HL-60/S4 treated with retinoic acid at 250 ng/mL for 4 days and 3 days (cell line): ENCODE results near the gene CCDC3.

Source experiments
- in situ Hi-C: fragments of 300-500 bp; cut with MboI; formaldehyde crosslinking; loops from 2 replicates; pipeline ENCODE4 v1.7.0; 2022; ENCODE audit warnings: low sequenced_read_pairs

The CCDC3 gene

DNA sequence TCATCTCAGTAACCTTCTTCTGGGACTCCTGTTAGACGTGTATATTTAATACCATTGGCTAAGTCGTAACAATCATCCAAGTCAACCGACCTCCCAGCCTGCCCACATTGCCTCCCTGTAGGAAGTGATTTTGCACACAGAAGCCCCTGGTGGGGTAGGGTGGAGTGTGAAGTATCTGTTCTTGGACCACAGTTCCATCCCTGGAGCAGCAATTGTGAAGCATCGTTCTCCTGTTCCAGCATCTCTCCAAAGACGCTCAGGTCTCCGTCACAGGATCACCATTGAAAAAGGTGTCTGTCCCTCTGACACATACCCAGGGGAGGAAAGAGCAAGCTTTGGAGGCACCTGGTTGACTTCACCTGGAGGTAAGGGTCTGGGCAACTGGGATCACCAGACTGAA, 72.9 kb downstream of the CCDC3 start:
- in situ Hi-C loops: no loop called here

DNA sequence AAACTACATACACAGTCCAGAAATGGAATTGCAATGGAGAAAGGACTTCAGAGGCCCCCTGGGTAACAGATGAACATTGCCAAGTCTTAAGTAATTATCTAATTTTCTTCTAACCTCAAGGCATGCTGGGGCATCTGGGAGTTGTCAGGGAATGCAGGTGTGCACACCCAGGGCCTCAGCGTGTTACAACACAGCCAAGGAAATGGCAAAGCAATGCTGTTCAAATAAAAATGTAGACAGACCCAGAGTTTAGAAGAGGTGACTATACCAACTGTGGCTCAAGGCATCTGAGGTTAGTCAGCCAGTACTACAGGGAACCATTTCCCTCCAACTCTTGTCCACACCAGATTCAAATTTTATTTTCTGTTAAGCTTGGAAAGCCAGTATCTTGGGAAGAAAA, 73.6 kb downstream of the CCDC3 start:
- in situ Hi-C loops: no loop called here

DNA sequence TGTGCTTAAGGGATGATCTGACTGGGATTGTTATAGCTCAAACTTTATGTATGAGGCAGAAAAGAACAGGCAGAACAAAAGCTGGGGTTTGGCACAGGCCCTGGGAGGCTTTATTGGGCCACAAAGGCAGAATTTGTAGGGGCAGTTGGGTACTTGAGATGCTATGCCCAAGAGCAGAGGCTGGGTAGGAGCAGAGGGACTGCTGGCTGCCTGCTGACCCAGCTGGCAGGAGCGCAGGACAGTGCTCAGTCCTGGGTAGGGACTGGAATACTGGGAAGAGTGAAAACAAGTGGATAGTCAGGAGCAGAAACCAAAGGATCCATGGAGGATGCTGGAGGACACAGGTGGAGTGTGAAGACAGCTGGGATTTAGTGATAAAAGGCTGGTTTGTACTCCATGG, 75.7 kb downstream of the CCDC3 start:
- in situ Hi-C loops: no loop called here

DNA sequence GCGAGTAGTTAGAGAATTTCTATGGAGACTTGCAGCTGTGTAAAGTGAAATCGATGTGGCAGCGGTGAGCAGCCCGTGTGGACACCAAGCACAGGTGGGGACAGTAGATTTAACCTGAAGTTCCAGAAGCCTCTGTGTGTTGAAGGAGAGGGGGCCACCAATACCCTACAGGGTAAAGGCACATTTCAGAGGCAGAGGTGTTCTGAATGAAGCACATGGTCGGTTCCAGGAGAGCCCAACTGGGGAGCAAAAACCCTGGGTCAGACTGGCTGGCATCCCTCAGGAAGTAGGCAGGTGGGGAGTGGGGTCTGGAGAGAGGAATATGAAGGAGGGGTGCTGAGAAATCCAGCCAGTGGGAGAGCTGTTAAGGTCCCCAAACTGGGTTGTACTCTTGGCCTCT, 76.6 kb downstream of the CCDC3 start:
- in situ Hi-C loops: no loop called here

DNA sequence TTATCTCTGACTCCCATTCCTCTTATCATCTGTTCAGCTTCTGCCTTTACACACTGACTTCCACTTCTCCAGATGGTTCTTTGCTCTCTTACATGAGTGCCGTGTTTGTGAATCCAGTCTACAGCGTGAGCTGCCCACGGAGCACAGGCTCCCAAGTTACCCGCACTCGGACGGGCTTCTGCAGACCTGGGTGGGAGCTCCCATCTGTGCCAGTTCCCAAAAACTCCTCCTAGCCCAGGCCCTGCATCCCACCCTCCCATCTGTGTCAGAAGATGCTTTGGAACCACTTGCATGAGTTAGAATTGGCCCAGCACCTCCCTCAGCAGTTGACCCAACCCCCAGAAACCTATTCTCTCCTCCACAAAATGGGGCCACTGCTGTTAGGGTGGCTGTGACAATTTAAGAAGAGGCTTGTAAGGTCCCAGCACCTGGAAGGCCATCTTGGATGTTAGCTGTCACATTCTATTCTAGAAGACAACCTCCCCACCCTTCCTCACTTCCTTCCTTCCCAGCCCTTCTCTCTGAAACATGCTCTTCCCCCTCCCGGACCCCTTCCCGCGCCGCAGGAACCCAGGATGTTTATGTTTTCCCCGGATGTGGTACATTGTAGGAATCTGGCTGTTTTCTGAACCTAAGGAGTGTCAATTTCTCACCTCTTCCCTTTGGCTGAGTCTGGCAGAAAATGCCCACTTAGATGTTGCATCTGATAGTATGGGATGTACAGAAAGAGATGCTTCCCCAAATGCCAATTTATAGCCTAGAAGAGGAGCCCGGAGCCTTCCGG, 79.2 kb downstream of the CCDC3 start:
- in situ Hi-C loops: no loop called here

DNA sequence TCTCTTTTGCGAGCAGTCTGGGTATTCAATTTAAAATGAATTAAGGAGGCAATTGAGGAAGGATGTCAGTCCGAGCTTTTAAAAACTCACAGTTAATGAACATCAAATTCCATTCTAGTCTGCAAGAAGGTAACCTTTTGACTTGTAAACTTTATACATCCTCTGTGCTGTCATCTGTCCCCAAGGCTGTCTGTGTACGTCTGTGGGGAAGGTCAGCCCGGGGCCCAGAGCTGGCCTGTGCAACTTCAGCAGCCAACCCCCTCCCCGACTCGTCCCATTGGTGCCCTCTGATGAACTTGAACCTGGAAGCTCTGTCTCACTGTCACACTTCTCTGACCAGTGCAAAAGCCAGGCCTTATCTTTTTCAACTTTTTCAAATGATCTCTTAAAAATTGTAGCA, 80.3 kb downstream of the CCDC3 start:
- in situ Hi-C loops: no loop called here

DNA sequence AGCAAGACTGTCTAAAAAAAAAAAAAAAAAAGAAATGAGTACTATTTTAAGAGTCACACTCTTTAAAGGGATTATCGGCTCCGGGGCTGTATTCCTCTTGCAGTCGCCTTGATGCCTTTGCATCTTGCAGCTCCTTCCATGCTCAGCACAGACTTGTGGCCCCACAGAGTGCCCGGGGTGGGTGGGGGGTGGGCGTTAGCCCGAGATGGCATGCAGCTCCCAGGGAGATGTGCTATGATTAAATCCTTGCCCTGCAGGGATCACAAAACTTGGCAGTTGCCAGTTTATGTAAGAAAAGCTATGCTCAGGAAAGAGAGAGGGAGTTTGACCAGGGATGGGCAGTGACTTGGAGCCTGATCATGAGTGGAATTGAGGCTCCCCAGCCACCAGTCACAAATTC, 81.9 kb downstream of the CCDC3 start:
- in situ Hi-C loops: no loop called here

DNA sequence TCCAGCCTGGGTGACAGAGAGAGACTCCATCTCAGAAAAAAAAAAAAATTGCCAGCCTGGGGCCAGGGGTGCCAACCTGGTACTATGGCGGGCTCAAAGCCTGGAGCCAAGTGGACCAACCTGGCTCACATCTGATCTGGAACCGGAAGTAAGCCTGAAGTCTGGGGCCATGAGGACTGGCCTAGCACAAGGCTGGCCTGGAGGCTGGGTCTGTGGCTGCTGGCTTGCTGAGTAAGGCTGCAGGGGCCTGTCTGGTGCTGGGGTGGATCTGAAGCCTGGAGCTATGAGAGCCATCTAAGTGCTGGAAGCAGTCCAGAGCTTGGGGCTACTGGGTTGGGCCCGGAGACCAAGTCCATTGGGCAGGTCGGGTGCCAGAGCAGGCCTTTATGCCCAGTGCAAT, 84.9 kb downstream of the CCDC3 start:
- in situ Hi-C loops: no loop called here

DNA sequence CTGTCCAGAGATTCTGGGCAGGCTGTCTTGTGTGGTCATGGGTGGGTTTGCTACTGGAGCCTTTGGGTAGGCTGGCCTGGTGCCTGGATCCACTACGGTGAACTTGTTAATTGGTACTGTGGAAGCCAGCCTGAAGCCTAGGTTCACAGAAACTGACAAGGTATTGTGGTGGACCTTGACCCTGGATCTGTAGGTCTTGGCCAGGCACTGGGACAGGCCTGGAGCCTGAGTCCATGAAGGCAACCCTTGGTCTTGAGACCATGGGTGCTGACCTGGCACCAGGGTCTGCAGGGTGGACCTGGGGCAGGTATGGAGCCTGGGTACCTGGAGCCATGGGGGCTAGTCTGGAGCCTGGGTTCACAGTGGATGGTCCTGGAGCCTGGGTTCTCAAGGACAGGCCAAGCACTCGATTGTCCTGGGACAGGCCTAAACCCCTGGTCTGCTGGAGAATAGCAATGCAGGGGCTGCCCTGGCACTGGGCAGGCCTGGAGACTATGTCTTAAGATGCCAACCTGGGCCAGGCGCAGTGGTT, 85.8 kb downstream of the CCDC3 start:
- in situ Hi-C loops: no loop called here

DNA sequence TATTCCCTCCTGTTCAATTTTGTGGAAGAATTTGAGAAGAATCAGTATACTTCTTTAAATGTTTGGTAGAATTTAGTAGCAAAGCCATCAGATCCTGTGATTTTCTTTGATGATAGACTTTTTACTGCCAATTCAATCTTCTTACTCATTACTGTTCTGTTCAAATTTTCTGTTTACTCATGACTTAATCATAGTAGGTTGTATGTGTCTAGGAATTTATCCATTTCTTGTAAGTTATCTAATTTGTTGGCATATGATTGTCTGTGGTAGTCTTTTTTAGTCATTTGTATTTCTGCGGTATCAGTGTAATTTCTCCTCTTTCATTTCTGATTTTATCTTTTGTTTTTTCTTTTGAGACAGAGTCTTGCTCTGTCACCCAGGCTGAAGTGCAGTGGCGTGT, 87.4 kb downstream of the CCDC3 start:
- in situ Hi-C loops: no loop called here

DNA sequence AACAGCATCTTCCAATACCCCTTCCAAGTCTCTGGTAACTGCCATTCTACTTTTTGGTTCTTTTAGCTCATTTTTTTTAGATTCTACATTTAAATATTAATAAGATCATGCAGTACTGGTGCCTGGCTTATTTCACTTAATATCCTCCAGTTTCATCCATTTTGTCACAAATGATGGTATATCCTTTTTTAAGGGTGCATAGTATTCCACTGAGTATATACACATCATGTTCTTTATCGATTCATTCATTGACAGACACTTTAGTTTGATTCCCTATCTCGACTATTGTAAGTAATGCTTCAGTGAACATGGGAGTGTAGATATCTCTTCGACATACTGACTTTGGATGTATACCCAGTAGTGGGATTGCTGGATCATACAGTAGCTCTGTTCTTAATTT, 89.7 kb downstream of the CCDC3 start:
- in situ Hi-C loops: no loop called here

DNA sequence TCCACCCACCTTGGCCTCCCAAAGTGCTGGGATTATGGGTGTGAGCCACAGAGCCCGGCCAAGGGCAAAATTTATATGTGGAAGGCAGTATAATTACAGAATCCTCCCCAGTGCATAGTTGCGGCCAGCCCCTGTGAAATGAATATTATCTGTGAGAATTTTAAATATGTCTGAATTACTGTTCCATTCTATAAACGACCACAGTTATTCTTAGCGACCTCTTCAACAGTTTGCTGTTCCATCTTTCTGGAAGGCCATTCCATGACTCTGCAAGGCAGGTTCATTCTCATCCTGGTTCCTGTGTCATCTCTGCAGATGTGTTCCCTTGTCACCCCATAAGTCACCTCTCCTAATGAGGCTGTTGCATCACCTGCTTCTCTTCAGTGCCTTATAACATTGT, 90.7 kb downstream of the CCDC3 start:
- in situ Hi-C loops: no loop called here

DNA sequence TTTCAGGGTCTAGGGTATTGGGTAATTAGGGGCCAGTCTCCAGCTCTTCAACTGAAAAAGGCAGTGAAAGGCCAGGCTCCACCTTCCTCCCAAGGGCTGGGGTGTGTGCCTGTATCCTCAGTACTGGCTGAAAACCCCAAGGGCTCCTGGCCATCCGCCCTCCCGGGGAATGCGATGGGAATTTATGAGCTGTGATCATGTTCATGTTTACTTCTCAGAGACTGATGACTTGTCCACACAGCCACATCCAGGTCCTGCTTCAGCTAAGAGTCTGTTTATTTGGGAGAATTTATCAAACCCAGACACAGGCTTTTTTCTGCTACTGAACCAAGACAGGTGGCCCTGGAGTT, 91.7 kb downstream of the CCDC3 start:
- in situ Hi-C loops: no loop called here

DNA sequence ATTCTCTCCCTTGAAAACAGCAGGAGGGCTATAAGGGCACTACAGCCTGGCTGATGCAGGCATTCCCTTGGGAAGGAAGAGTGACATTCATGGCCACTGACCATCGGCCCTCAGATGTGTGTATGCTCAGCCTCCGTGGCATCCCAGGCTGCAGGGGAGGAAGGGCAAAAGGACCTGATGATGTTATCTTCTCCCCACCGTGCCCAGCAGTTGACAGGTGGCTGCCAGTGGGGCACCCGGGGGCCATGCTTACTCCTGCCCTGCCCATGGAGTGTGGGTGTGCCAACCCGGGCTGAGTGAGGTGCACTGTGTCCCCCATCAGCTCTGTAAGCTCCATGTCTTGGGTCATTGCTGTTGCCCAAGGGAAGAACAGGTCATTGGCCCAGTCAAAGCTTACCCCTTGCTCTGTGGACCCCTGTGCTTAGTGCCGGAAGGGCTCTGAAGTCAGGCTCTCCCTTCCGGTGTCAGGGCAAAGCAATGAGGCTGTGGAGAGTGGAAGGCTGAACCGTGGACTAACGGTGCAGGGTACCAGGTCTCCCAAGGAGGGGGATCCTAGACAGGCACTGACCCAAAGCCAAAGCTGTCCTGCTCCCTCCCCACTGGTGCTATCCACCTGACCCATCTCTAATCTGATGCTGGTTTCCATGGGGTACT, 92.2 kb downstream of the CCDC3 start:
- in situ Hi-C loops: no loop called here

DNA sequence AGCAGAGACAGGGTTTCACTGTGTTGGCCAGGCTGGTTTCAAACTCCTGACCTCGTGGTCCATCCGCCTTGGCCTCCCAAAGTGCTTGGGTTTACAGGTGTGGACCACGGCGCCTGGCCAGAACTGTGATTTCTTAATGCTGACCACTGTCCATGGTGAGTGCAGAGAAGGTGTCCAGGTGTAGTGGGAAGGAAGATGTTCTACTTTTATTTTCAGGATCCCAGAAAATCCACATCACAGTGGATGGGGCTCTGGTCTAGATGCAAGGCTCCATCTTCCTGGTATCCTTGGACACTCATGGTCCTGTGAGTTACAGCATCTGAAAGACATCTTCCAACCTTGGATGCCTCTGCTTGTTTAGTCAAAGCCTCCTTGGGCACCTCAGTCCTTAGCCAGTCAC, 92.7 kb downstream of the CCDC3 start:
- in situ Hi-C loops: no loop called here

DNA sequence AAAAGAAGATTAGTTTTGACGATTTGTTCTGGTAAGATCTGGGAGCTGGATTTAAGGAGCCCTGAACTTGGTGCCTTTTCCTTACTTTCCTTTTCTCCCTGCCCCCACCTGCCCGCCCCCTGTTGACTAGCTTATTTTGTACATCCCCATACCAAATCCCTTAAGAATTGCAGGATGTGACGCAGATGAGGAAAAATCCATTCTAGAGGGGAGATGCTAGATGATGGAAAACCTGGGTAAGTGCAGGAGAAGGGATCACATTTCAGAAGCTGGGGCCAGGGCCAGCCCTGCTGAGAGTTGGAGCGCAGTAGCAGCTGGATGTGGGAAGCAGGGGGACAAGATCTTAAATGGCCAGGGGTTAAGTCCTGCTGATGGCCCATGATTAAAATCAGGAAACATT, 93.9 kb downstream of the CCDC3 start:
- in situ Hi-C loops: no loop called here

DNA sequence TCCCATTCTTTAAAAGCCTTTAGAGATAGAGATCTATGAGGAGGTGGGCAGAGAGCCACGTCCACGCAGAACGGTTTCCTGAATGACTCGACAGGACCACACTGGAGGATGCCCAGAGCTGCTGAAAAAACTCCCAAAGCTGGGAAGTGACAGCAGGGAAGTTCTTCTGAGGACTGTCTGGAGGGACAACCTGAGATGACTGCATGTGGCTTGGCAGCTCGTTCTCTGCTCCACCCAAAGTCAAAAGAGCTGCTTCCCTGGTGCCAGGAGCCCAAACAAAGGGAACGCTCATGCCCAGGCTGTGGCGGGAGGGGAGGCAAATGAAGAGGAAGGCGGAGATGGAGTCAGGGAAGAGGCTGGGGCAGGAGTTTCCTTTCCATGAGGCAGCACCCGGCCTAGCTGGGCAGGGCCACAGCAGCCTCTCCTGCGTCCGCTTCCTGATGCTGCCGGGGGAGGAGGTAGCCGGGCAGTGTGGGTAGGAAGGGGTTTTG, 95.4 kb downstream of the CCDC3 start:
- in situ Hi-C loops: no loop called here

DNA sequence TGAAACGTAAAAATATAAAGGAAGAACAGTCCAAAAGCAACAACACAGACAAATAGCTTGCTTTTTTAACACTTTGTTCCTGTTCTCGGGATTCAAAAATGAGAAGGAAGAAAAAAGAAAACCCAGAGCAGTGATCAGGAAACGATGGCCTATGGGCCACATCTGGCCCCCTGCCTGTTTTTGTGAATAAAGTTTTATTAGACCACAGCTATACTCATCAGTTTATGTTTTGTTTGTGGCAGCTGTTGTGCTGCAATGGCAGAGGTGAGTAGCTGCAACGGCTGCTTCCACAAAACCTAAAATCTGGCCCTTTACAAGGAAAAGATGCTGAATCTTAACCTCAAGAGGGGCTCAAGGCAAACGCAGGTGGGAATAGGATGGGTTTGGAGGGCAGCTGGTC, 96.4 kb downstream of the CCDC3 start:
- in situ Hi-C loops: no loop called here

DNA sequence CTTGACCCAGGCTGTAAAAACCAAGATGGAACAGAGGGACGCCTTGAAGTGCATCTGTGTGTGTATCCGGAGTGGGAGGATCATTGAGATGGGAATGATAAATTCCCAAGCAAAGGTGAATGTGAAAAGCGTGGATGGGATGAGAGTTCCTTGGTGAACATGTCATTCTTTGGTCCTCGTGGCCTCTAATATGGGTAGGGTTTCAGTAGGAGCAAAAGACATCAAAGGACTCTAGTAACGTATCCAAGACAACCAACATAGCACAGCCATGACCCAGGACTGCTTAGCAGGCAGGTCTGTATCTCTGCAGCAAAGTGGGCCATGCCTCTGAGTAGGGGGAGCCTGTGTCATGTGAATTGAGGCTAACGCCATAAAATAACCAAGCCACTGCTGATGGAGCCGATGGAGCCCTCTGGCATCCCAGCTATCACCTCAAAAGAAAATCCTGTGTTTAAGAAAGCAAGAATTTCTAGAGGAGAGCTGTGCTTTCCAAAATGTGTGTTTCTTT, 98.6 kb downstream of the CCDC3 start:
- in situ Hi-C loops: no loop called here

DNA sequence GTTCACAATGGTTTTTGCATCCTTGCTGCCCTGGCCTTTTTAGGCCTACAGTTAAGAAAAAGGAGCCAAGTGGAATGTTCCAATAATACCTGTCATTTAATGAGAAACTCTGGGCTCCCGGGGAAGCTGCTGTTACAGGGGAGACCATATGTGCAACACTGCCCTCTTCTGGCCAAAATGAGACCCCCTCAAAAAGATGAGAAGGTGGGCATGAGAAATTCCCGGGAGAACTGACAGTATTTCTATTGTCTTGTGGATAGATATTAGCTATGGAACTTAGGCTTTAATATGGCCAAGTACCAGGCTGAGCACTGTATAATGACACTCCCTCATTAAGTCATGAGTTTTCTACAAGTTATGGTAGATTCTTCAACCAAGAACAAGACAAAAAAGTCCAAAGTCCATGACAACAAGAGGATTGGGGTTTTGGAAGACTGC, 99.4 kb downstream of the CCDC3 start:
- in situ Hi-C loops: no loop called here

DNA sequence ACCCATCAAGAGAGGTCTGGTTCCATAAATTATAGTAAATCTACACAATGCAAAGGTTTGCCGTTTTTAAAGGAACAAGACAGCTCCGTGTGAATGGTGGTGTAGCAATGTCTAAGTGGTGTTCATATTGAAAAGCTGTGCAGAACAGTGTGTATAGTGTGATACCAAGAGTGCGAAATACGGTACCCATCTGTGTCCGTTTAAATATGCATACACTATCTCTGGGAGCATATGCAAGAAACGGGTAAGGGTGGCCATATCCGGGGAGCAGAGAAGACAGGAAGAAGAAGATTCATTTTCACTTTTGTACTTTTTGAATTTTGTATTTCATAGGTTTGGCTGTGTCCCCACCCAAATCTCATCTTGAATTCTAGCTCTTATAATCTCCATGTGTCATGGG, 102.0 kb downstream of the CCDC3 start:
- in situ Hi-C loops: no loop called here

DNA sequence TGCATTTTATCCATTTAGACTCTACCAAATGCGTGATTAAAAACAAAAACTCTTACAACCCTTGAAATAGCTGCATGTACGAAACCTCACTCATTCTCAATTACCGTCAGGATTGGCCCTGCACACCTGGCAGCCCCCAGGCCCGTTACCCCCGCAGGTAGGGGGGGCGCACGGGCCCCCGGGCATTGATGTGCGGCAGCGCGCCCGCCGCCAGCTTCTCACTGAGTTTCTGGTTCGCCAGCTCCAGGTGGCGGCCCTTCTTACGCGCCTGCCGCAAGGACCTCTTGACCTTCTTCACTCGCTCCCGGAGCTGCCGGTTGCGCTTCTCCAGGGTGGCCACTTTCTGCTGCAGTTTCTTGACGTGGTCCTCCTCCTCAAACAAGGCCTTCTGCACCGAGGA, 103.2 kb downstream of the CCDC3 start:
- in situ Hi-C loops: no loop called here
